Keratinocyte (primary cell): ENCODE data around the gene KCNF1. TPM values are rescaled to one million over a fixed set of nuclear protein-coding genes. Genes with fewer than 3 reads are reported as not detected.

Experiments
- DNase-seq: peaks from one replicate; pipeline ENCODE4 v3.0.0-alpha.2; 2011; ENCODE audit warnings: low read depth, missing footprints, low spot score
- FAIRE-seq: peaks from 2 replicates; lab custom pipeline; 2011; peaks lifted over from hg19 to GRCh38; lab: Jason Lieb, UNC
- H2AFZ ChIP-seq: 2 replicates; pipeline ENCODE4 v1.6.0; 2012; ENCODE audit warnings: low read length, control low read depth, inconsistent platforms; ENCODE audit not compliant: control insufficient read depth
- H3K27ac ChIP-seq: 2 replicates; pipeline ENCODE4 v1.5.1; 2011; ENCODE audit warnings: low read length; ENCODE audit not compliant: control insufficient read depth, insufficient read depth
- H3K27me3 ChIP-seq: 3 replicates; pipeline ENCODE4 v1.6.0; 2011; ENCODE audit warnings: low read length; ENCODE audit not compliant: control insufficient read depth, insufficient read depth; ENCODE audit errors: extremely low read depth
- H3K36me3 ChIP-seq, 2 experiments: 2 replicates in 1 of 2; 3 replicates in 1 of 2; pipeline ENCODE4 v1.5.1; 2011; ENCODE audit warnings: low read length in 2 of 2, mild to moderate bottlenecking in 1 of 2; ENCODE audit not compliant: control insufficient read depth in 2 of 2, insufficient read depth in 2 of 2; ENCODE audit errors: extremely low read depth in 1 of 2
- H3K4me1 ChIP-seq: 3 replicates; pipeline ENCODE4 v1.5.1; 2011; ENCODE audit warnings: low read length; ENCODE audit not compliant: control insufficient read depth, insufficient read depth; ENCODE audit errors: extremely low read depth
- H3K4me2 ChIP-seq: 3 replicates; pipeline ENCODE4 v1.6.0; 2011; ENCODE audit warnings: low read depth, low read length; ENCODE audit not compliant: control insufficient read depth, insufficient read depth; ENCODE audit errors: extremely low read depth
- H3K4me3 ChIP-seq, 3 experiments: fragments of 200-600 bp in 1 of 3; sonication (generic) in 1 of 3; 2 replicates in 2 of 3; 3 replicates in 1 of 3; pipeline ENCODE4 v1.5.1; 2011 to 2016; ENCODE audit warnings: low read length in 3 of 3, mild to moderate bottlenecking in 3 of 3, control low read depth in 2 of 3, inconsistent platforms in 1 of 3, low read depth in 1 of 3, mixed read lengths in 1 of 3, mixed run types in 1 of 3, moderate library complexity in 1 of 3; ENCODE audit not compliant: control insufficient read depth in 2 of 3, insufficient read depth in 2 of 3; ENCODE audit errors: extremely low read depth in 1 of 3
- H3K79me2 ChIP-seq: 2 replicates; pipeline ENCODE4 v1.6.0; 2012; ENCODE audit warnings: low read length; ENCODE audit not compliant: control insufficient read depth, insufficient read depth
- H3K9ac ChIP-seq: 3 replicates; pipeline ENCODE4 v1.6.0; 2011; ENCODE audit warnings: low read length; ENCODE audit not compliant: control insufficient read depth, insufficient read depth; ENCODE audit errors: extremely low read depth
- H3K9me1 ChIP-seq: 3 replicates; pipeline ENCODE4 v1.6.0; 2011; ENCODE audit warnings: low read length; ENCODE audit not compliant: control insufficient read depth, insufficient read depth; ENCODE audit errors: extremely low read depth
- H3K9me3 ChIP-seq: 2 replicates; pipeline ENCODE4 v1.5.1; 2012; ENCODE audit warnings: low read depth, low read length; ENCODE audit not compliant: control insufficient read depth
- H4K20me1 ChIP-seq: 3 replicates; pipeline ENCODE4 v1.6.0; 2011; ENCODE audit warnings: low read length; ENCODE audit not compliant: control insufficient read depth, insufficient read depth; ENCODE audit errors: extremely low read depth
- CTCF ChIP-seq, 3 experiments: IDR thresholded peaks in 1 of 3; conservative IDR thresholded peaks in 1 of 3; optimal IDR thresholded peaks in 1 of 3; 2 replicates in 2 of 3; 3 replicates in 1 of 3; pipeline versions ENCODE3 to v1.5.1; 2011; ENCODE audit warnings: low read length in 3 of 3, mild to moderate bottlenecking in 3 of 3, moderate library complexity in 2 of 3, control low read depth in 1 of 3, inconsistent platforms in 1 of 3; ENCODE audit not compliant: insufficient read depth in 2 of 3; ENCODE audit errors: extremely low read depth in 1 of 3
- EZH2 ChIP-seq: IDR thresholded peaks from one replicate; pipeline ENCODE4 v1.6.1; 2012; ENCODE audit warnings: inconsistent platforms, mild to moderate bottlenecking, low read length, moderate library complexity
- dilution Hi-C: fragments of 300-500 bp; cut with MboI; formaldehyde crosslinking; loops from one replicate; pipeline ENCODE4 v1.7.0; 2020; ENCODE audit warnings: low sequenced_read_pairs; ENCODE audit not compliant: extremely low pct_ligation_motif_present
- polyA minus RNA-seq, 3 experiments: library from RNA; depleted of rRNA, polyadenylated mRNA; stranded (reverse); fragments of >200 nt; gene quantifications; 1 replicate in 1 of 3; 2 replicates in 1 of 3; 3 replicates in 1 of 3; pipeline ENCODE4 v1.2.3, GENCODE V29; 2011
- polyA plus RNA-seq, 5 experiments: library from polyadenylated mRNA; depleted of rRNA in 3 of 5; stranded (reverse) in 3 of 5; stranded (forward) in 1 of 5; unstranded in 1 of 5; fragments of >200 nt; gene quantifications; 1 replicate in 1 of 5; 2 replicates in 3 of 5; 3 replicates in 1 of 5; pipeline versions ENCODE4 v1.2.1 to v1.2.3, GENCODE V29; 2011 to 2012; ENCODE audit warnings: missing spikeins in 2 of 5, low read depth in 1 of 5, low replicate concordance in 1 of 5

Gene KCNF1
- polyA plus RNA-seq, result 0.05 to 0.10 TPM (median 0.08 TPM) in 3 replicates
- not detected for polyA plus RNA-seq (2011; ENCODE audit: low read depth)
- polyA plus RNA-seq (2011; cell fraction: cytosol; rRNA removed), result 0.09 and 0.14 TPM in 2 replicates
- 0.09 and 0.10 TPM in 2 replicates for polyA plus RNA-seq (2011; cell fraction: nucleus; rRNA removed)
- polyA plus RNA-seq (2012; ENCODE audit: low replicate concordance), result 0.07 TPM in 1 of 2 replicates, not detected in the other
- polyA minus RNA-seq, result not detected in 3 replicates
- polyA minus RNA-seq (2011; cell fraction: cytosol; rRNA and poly(A)+ RNA removed), result not detected
- polyA minus RNA-seq (2011; cell fraction: nucleus; rRNA and poly(A)+ RNA removed), result not detected in 2 replicates

- dilution Hi-C loops, result no loop called here
- H4K20me1 ChIP-seq, result no peaks in the 10 kb centered on the region
- H2AFZ ChIP-seq, result peak within 1 kb of the TSS; percentile 33
- no peaks in the 10 kb centered on the region for H3K9me3 ChIP-seq
- DNase-seq, result no peak
- peaks cover 48% of the 10 kb centered on the region for H3K27me3 ChIP-seq
- no peak within 1 kb of the TSS for H3K9ac ChIP-seq
- no peak for FAIRE-seq
- TF ChIP-seq CTCF (optimal IDR thresholded peaks at IDR 0.05 in 1 of 3, IDR thresholded peaks at IDR 0.05 in 1 of 3, conservative IDR thresholded peaks at IDR 0.05 in 1 of 3; ENCODE audit: extremely low read depth in 1 of 3, insufficient read depth in 2 of 3, low read length in 3 of 3) (peak in 2 of 3 experiments; percentile 8 to 49), EZH2 (peak; percentile 55)
- peak within 1 kb of the TSS; percentile 15 to 52 (median 20) for H3K4me3 ChIP-seq
- no peaks in the 10 kb centered on the region for H3K4me1 ChIP-seq
- no peaks in the 10 kb centered on the region for H3K9me1 ChIP-seq
- H3K79me2 ChIP-seq, result no peaks in the 10 kb centered on the region
- no peaks in the 10 kb centered on the region for H3K36me3 ChIP-seq
- no peak within 1 kb of the TSS for H3K27ac ChIP-seq
- H3K4me2 ChIP-seq, result peak within 1 kb of the TSS; percentile 54
These were observed at the start of gene KCNF1 for GRCh38 chr2:10911291-10912075. TSS of gene KCNF1 (plus strand) at chr2:10911934. CDS start at chr2:10912427, 493 bp downstream.

- no peak overlapping the region for H3K4me2 ChIP-seq
- DNase-seq, result no peak
- no peak overlapping the region for H3K9ac ChIP-seq
- FAIRE-seq, result no peak
- no peaks in the 10 kb centered on the region for H3K36me3 ChIP-seq
- H3K4me1 ChIP-seq, result no peaks in the 10 kb centered on the region
- H3K9me3 ChIP-seq, result no peaks in the 10 kb centered on the region
- no peaks in the 10 kb centered on the region for H4K20me1 ChIP-seq
- no peaks in the 10 kb centered on the region for H3K79me2 ChIP-seq
- peaks cover 17% of the 10 kb centered on the region for H3K27me3 ChIP-seq
- H3K9me1 ChIP-seq, result no peaks in the 10 kb centered on the region
- TF ChIP-seq EZH2 (no peak), CTCF (optimal IDR thresholded peaks at IDR 0.05 in 1 of 3, IDR thresholded peaks at IDR 0.05 in 1 of 3, conservative IDR thresholded peaks at IDR 0.05 in 1 of 3; ENCODE audit: extremely low read depth in 1 of 3, insufficient read depth in 2 of 3, low read length in 3 of 3) (no peak)
- dilution Hi-C loops, result no loop called here
- H3K27ac ChIP-seq, result no peak overlapping the region
- no peak overlapping the region for H3K4me3 ChIP-seq
- no peak overlapping the region for H2AFZ ChIP-seq
These were observed 49.4 kb upstream of the KCNF1 start for GRCh38 chr2:10862330-10862729.
